Heart left ventricle (tissue), 13 donors: ENCODE measurements around the gene GATA6.
A peak's percentile ranks its signal among the peaks of the same experiment; 100 is the strongest.

Experiments
- POLR2A ChIP-seq, 2 donors: fragments of 450-650 bp; IDR thresholded peaks; one replicate each; pipeline ENCODE4 v1.6.1; 2017; ENCODE audit warnings: antibody characterized with exemption in 2 of 2, mild to moderate bottlenecking in 2 of 2, moderate library complexity in 2 of 2
- TF ChIP-seq, protein P1 (sequence below), 12 donors: fragments of 200-600 bp; sonication (generic) in 4 of 12; IDR thresholded peaks; one replicate each; pipeline versions ENCODE4 v1.5.0 to v1.8.0; 2018 to 2022; ENCODE audit warnings: antibody characterized with exemption in 12 of 12, mild to moderate bottlenecking in 5 of 12
- donor health status: ischemic (EF 13 %, LVEDD 7.1; RV severe dilation, severe dysfunction).
- donor health status: DM: no; HTN: yes; CAD: no.
- donor health status: DM: no; HTN: no; CAD: no.
- donor health status: ischemic (EF 25% LVEDD 6.9; RV normal size, moderate dysfunction).
- donor health status: ischemic (EF 25% LVEDD 5.7; RV mildly dilated, moderate dysfunction).
- donor health status: ischemic (EF 35%, LVEDD 5.7; RV mildly dilated, moderate dysfunction).
- donor health status: nonischemic (EF 11% LVEDD 7.7; RV severe dilation, severe dysfunction).
- donor health status: DM: yes; HTN: yes; CAD: no.
- donor health status: PGD.
- donor health status: ischemic (EF 29% LVEDD 5.4; RV normal size, mild dysfunction).
- donor health status: nonischemic (EF 23%, LVEDD 6.1; RV moderate dilation, normal function).

DNA sequence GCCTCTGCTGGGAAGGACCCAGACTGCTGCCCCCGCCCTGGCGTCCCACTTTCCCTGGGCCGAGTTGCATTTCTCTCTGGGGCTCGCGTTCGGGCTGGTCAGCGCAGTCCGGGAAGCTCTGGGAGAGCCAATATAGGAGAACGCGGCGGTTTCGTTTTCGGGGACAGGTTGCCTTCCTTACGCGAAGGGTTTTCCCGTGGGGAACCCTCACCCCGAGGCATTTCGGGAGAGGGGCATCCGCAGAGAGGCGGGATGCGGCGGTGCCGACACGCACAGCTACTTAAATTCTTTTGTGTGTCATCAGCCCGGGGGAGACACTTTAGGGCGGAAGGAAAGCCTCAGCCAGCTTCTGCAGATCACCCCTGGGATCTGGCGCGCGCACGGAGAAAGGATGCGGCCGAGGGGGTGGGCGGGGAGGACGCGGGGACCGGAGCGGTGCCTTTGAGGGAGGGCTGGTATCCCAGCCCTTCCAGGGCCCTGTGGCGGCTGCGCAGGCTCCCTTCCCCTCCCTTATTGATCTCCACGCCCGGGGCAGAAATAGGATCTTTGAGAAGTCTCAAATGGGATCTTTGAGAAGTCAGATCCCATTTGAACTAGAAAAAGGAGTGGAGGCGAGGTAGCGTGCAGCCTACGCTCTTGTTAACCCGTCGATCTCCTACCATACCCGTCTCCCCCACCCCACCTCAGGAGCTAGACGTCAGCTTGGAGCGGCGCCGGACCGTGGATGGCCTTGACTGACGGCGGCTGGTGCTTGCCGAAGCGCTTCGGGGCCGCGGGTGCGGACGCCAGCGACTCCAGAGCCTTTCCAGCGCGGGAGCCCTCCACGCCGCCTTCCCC, 1.2 kb downstream of the GATA6 start:
- TF ChIP-seq, protein P1, sequence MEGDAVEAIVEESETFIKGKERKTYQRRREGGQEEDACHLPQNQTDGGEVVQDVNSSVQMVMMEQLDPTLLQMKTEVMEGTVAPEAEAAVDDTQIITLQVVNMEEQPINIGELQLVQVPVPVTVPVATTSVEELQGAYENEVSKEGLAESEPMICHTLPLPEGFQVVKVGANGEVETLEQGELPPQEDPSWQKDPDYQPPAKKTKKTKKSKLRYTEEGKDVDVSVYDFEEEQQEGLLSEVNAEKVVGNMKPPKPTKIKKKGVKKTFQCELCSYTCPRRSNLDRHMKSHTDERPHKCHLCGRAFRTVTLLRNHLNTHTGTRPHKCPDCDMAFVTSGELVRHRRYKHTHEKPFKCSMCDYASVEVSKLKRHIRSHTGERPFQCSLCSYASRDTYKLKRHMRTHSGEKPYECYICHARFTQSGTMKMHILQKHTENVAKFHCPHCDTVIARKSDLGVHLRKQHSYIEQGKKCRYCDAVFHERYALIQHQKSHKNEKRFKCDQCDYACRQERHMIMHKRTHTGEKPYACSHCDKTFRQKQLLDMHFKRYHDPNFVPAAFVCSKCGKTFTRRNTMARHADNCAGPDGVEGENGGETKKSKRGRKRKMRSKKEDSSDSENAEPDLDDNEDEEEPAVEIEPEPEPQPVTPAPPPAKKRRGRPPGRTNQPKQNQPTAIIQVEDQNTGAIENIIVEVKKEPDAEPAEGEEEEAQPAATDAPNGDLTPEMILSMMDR (IDR thresholded peaks at IDR 0.05) = no peak
- TF ChIP-seq POLR2A (IDR thresholded peaks at IDR 0.05) = peak in 1 of 2 donors; percentile 22
